BE2C (cell line): ENCODE measurements around the gene BLVRA.

ENCODE experiments used
- DNase-seq: peaks from one replicate; pipeline ENCODE4 v3.0.0-alpha.2; 2020
- H3K27me3 ChIP-seq: fragments of 250-450 bp; sonication (Bioruptor Pico); 2 replicates; pipeline ENCODE4 v1.5.1; 2020; ENCODE audit warnings: mild to moderate bottlenecking
- H3K36me3 ChIP-seq: fragments of 250-450 bp; sonication (Bioruptor Pico); 2 replicates; pipeline ENCODE4 v1.5.1; 2020; ENCODE audit warnings: mild to moderate bottlenecking
- H3K4me1 ChIP-seq: fragments of 250-450 bp; sonication (Bioruptor Pico); 2 replicates; pipeline ENCODE4 v1.5.1; 2020
- H3K4me3 ChIP-seq: 2 replicates; pipeline ENCODE4 v1.5.1; 2011; ENCODE audit warnings: low read depth, low read length
- H3K9me3 ChIP-seq: fragments of 250-450 bp; sonication (Bioruptor Pico); 2 replicates; pipeline ENCODE4 v1.5.1; 2020
- CTCF ChIP-seq: IDR thresholded peaks from 2 replicates; pipeline ENCODE4 v1.5.1; 2012; ENCODE audit warnings: mild to moderate bottlenecking, low read depth, low read length

Gene BLVRA

GRCh38 chr7:43834463-43835251 lies 76.2 kb downstream of the BLVRA start:
- no peak for DNase-seq
- Histone ChIP-seq H3K4me3 (no peak overlapping the region), H3K36me3 (no peaks in the 10 kb centered on the region), H3K9me3 (no peaks in the 10 kb centered on the region), H3K4me1 (no peaks in the 10 kb centered on the region), H3K27me3 (no peaks in the 10 kb centered on the region)
- TF ChIP-seq CTCF, result no peak

GRCh38 chr7:43838201-43838658 lies 79.8 kb downstream of the BLVRA start:
- Histone ChIP-seq H3K4me1 (no peaks in the 10 kb centered on the region), H3K36me3 (no peaks in the 10 kb centered on the region), H3K27me3 (no peaks in the 10 kb centered on the region), H3K4me3 (peak overlapping the region; percentile 51), H3K9me3 (no peaks in the 10 kb centered on the region)
- TF ChIP-seq CTCF, result no peak
- DNase-seq, result no peak

- no peaks in the 10 kb centered on the region for H3K36me3 ChIP-seq
- no peaks in the 10 kb centered on the region for H3K27me3 ChIP-seq
- no peaks in the 10 kb centered on the region for H3K4me1 ChIP-seq
- no peak for DNase-seq
- H3K4me3 ChIP-seq, result no peak overlapping the region
- no peak for TF ChIP-seq CTCF
- H3K9me3 ChIP-seq, result no peaks in the 10 kb centered on the region
Observed at GRCh38 chr7:43843296-43843695, 84.8 kb downstream of the BLVRA start.

GRCh38 chr7:43844257-43844656 lies 85.8 kb downstream of the BLVRA start:
- TF ChIP-seq CTCF, result no peak
- no peak overlapping the region for H3K4me3 ChIP-seq

GRCh38 chr7:43844662-43845061 lies 86.2 kb downstream of the BLVRA start:
- Histone ChIP-seq H3K27me3 (no peaks in the 10 kb centered on the region), H3K4me3 (no peak overlapping the region), H3K4me1 (no peaks in the 10 kb centered on the region), H3K36me3 (no peaks in the 10 kb centered on the region), H3K9me3 (no peaks in the 10 kb centered on the region)
- no peak for DNase-seq
- no peak for TF ChIP-seq CTCF

More at GRCh38 chr7:43844257-43844656, 85.8 kb downstream of the BLVRA start:
- H3K36me3 ChIP-seq, result no peaks in the 10 kb centered on the region
- DNase-seq, result no peak
- H3K27me3 ChIP-seq, result no peaks in the 10 kb centered on the region
- no peaks in the 10 kb centered on the region for H3K4me1 ChIP-seq
- H3K9me3 ChIP-seq, result no peaks in the 10 kb centered on the region

- H3K36me3 ChIP-seq, result no peaks in the 10 kb centered on the region
- H3K4me3 ChIP-seq, result no peak overlapping the region
- no peaks in the 10 kb centered on the region; the same call in 1 of the 2 replicates for H3K9me3 ChIP-seq
- TF ChIP-seq CTCF, result no peak
- no peaks in the 10 kb centered on the region for H3K27me3 ChIP-seq
- DNase-seq, result no peak
- no peaks in the 10 kb centered on the region for H3K4me1 ChIP-seq
Observed at GRCh38 chr7:43847496-43847895, 89.0 kb downstream of the BLVRA start.
